Measurements from ENCODE around the gene DNAAF5.

DNAAF5 gene

GRCh38 chr7:770741-771166 lies 44.3 kb downstream of the DNAAF5 start:
- no peak for DNase-seq

GRCh38 chr7:771234-772004 lies 44.9 kb downstream of the DNAAF5 start:
- DNase-seq = no peak

- DNase-seq = no peak
Measured at GRCh38 chr7:772005-772294, 45.5 kb downstream of the DNAAF5 start.

GRCh38 chr7:772392-772791 lies 45.9 kb downstream of the DNAAF5 start:
- DNase-seq = no peak

- DNase-seq = no peak
Measured at GRCh38 chr7:772861-773621, 46.5 kb downstream of the DNAAF5 start.

GRCh38 chr7:773622-773915 lies 47.1 kb downstream of the DNAAF5 start:
- no peak for DNase-seq

- DNase-seq = peak; percentile 19
Measured at GRCh38 chr7:774161-775109, 47.9 kb downstream of the DNAAF5 start.

GRCh38 chr7:776381-776780 lies 49.9 kb downstream of the DNAAF5 start:
- no peak for DNase-seq

- DNase-seq = peak; percentile 19
Measured at GRCh38 chr7:776992-777727, 50.7 kb downstream of the DNAAF5 start.

- DNase-seq = no peak
Measured at GRCh38 chr7:777728-778078, 51.2 kb downstream of the DNAAF5 start.

- no peak for DNase-seq
Measured at GRCh38 chr7:778271-778967, 51.9 kb downstream of the DNAAF5 start.

- no peak for DNase-seq
Measured at GRCh38 chr7:778968-779451, 52.5 kb downstream of the DNAAF5 start.

GRCh38 chr7:779480-779879 lies 53.0 kb downstream of the DNAAF5 start:
- DNase-seq = no peak

- DNase-seq = no peak
Measured at GRCh38 chr7:780081-780480, 53.6 kb downstream of the DNAAF5 start.

GRCh38 chr7:780516-780915 lies 54.0 kb downstream of the DNAAF5 start:
- no peak for DNase-seq

GRCh38 chr7:781186-781849 lies 54.8 kb downstream of the DNAAF5 start:
- no peak for DNase-seq

- no peak for DNase-seq
Measured at GRCh38 chr7:781936-782529, 55.5 kb downstream of the DNAAF5 start.

- DNase-seq = no peak
Measured at GRCh38 chr7:782718-783449, 56.4 kb downstream of the DNAAF5 start.

GRCh38 chr7:783556-784490 lies 57.3 kb downstream of the DNAAF5 start:
- DNase-seq = no peak

Data from EL (cell line).